Prostate gland (tissue), 2 donors: ENCODE results near the gene LPAR2.

Experiments
- POLR2A ChIP-seq: fragments of 450-650 bp; IDR thresholded peaks from one replicate; pipeline ENCODE4 v1.6.1; 2016; ENCODE audit warnings: antibody characterized with exemption, mild to moderate bottlenecking
- TF ChIP-seq, protein P1 (sequence below), 4 experiments: fragments of 200-600 bp in 2 of 4; fragments of 450-650 bp in 2 of 4; sonication (generic) in 2 of 4; IDR thresholded peaks; 1 replicate in 3 of 4; 2 replicates in 1 of 4; pipeline ENCODE4 v1.5.1; 2016 to 2019; ENCODE audit warnings: antibody characterized with exemption in 4 of 4, mild to moderate bottlenecking in 2 of 4, moderate library complexity in 2 of 4

DNA sequence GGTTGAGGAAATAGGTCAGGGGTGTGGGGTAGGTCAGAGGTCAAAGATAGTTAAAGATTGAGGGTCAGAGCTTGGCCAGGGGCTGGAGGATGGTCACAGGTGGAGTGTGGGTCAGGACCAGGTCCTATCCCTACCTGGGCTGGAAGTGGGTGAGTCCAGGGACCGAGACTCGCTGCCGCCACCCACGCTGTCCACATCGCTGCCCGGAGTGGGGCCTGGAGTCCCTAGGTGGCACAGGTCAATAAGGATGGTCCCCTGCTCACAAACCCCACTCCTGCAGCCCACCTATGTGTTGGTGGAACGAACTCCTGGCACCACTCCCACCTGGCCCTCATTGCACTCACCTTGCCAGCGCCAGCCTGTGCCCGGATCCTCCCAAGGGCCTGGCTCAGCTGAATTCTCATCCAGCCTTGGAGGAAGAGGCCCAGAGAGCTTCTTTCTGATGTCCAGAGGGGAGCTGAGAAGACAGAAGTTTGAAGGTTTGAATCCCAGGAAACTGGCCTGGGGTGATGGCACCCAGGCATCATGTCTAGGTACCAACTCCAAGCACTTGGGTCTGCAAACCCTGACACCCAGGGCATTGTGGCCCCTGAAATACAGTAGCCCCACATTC lies 8.7 kb upstream of the LPAR2 start:
- TF ChIP-seq, protein P1, sequence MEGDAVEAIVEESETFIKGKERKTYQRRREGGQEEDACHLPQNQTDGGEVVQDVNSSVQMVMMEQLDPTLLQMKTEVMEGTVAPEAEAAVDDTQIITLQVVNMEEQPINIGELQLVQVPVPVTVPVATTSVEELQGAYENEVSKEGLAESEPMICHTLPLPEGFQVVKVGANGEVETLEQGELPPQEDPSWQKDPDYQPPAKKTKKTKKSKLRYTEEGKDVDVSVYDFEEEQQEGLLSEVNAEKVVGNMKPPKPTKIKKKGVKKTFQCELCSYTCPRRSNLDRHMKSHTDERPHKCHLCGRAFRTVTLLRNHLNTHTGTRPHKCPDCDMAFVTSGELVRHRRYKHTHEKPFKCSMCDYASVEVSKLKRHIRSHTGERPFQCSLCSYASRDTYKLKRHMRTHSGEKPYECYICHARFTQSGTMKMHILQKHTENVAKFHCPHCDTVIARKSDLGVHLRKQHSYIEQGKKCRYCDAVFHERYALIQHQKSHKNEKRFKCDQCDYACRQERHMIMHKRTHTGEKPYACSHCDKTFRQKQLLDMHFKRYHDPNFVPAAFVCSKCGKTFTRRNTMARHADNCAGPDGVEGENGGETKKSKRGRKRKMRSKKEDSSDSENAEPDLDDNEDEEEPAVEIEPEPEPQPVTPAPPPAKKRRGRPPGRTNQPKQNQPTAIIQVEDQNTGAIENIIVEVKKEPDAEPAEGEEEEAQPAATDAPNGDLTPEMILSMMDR (IDR thresholded peaks at IDR 0.05) = no peak
- TF ChIP-seq POLR2A = no peak
